LNCaP clone FGC (cell line): Measurements from ENCODE around the gene TRAK1.

Experiments used
- DNase-seq: peaks from one replicate; pipeline ENCODE4 v3.0.0-alpha.2; 2011; ENCODE audit warnings: low read depth
- H3K4me3 ChIP-seq: 2 replicates; pipeline ENCODE4 v1.5.1; 2011; ENCODE audit warnings: mild to moderate bottlenecking, low read depth, low read length, control low read depth
- CTCF ChIP-seq: IDR thresholded peaks from 2 replicates; pipeline ENCODE4 v1.5.1; 2012; ENCODE audit warnings: mild to moderate bottlenecking; ENCODE audit not compliant: control insufficient read depth, insufficient read depth; ENCODE audit errors: extremely low read depth

Gene TRAK1

GRCh38 chr3:42148086-42148848 is 57.1 kb downstream of the TRAK1 start:
- H3K4me3 ChIP-seq = no peak overlapping the region
- no peak for TF ChIP-seq CTCF
- no peak for DNase-seq

- no peak overlapping the region for H3K4me3 ChIP-seq
- TF ChIP-seq CTCF = no peak
- DNase-seq = no peak
These were observed 57.9 kb downstream of the TRAK1 start for GRCh38 chr3:42148982-42149432.

GRCh38 chr3:42149532-42149931 is 58.4 kb downstream of the TRAK1 start:
- H3K4me3 ChIP-seq = no peak overlapping the region

GRCh38 chr3:42149975-42150374 is 58.8 kb downstream of the TRAK1 start:
- no peak overlapping the region for H3K4me3 ChIP-seq
- no peak for DNase-seq
- TF ChIP-seq CTCF = no peak

More at GRCh38 chr3:42149532-42149931, 58.4 kb downstream of the TRAK1 start:
- TF ChIP-seq CTCF = no peak
- DNase-seq = no peak

- peak overlapping the region; percentile 5; the same call in 1 of the 2 replicates for H3K4me3 ChIP-seq
- no peak for DNase-seq
- no peak for TF ChIP-seq CTCF
These were observed 60.5 kb downstream of the TRAK1 start for GRCh38 chr3:42151596-42152168.

GRCh38 chr3:42152193-42152592 is 61.0 kb downstream of the TRAK1 start:
- H3K4me3 ChIP-seq = peak overlapping the region; percentile 5; the same call in 1 of the 2 replicates
- TF ChIP-seq CTCF = no peak
- DNase-seq = no peak
